Neural cell (in vitro differentiated cells): Measurements from ENCODE around the gene ADCY2. TPM values are rescaled to one million over a fixed set of nuclear protein-coding genes. Genes with fewer than 3 reads are reported as not detected.

Source experiments
- H2AFZ ChIP-seq: fragments of 200-600, 300-800 bp; sonication (generic), shearing (Covaris generic); 2 replicates; pipeline ENCODE4 v1.6.0; 2014; ENCODE audit warnings: low read depth, mild to moderate bottlenecking, antibody characterized with exemption, low read length, moderate library complexity
- H3F3A ChIP-seq: fragments of 200-600 bp; shearing (Covaris generic); 2 replicates; pipeline ENCODE4 v1.6.1; 2016; ENCODE audit warnings: mild to moderate bottlenecking, moderate library complexity, mixed read lengths, antibody characterized with exemption, low read length; ENCODE audit not compliant: insufficient read depth, poor library complexity, severe bottlenecking
- H3K27ac ChIP-seq: fragments of 200-600, 300-800 bp; sonication (generic), shearing (Covaris generic); 2 replicates; pipeline ENCODE4 v1.5.1; 2014; ENCODE audit warnings: mild to moderate bottlenecking, low read length, moderate library complexity
- H3K27me3 ChIP-seq: fragments of 300-800, 200-600 bp; sonication (generic), shearing (Covaris generic); 2 replicates; pipeline ENCODE4 v1.6.0; 2014; ENCODE audit warnings: mild to moderate bottlenecking, low read depth, low read length, moderate library complexity; ENCODE audit not compliant: insufficient read depth
- H3K36me3 ChIP-seq: fragments of 300-800, 200-600 bp; sonication (generic), shearing (Covaris generic); 2 replicates; pipeline ENCODE4 v1.5.1; 2014; ENCODE audit warnings: mild to moderate bottlenecking, antibody characterized with exemption, low read length, moderate library complexity; ENCODE audit not compliant: insufficient read depth
- H3K4me2 ChIP-seq: fragments of 300-800, 200-600 bp; sonication (generic), shearing (Covaris generic); 2 replicates; pipeline ENCODE4 v1.6.0; 2014; ENCODE audit warnings: mild to moderate bottlenecking, low read length
- H3K4me3 ChIP-seq: fragments of 300-800, 200-600 bp; sonication (generic), shearing (Covaris generic); 2 replicates; pipeline ENCODE4 v1.5.1; 2014; ENCODE audit warnings: mild to moderate bottlenecking, low read length, moderate library complexity
- H3K79me2 ChIP-seq: fragments of 200-600 bp; shearing (Covaris generic); replicated peaks from 2 replicates; pipeline ENCODE4 v1.6.0; 2014; ENCODE audit warnings: mild to moderate bottlenecking, low read length, moderate library complexity; ENCODE audit not compliant: insufficient read depth
- H3K9ac ChIP-seq: fragments of 300-800, 200-600 bp; sonication (generic), shearing (Covaris generic); 2 replicates; pipeline ENCODE4 v1.6.1; 2016; ENCODE audit warnings: mild to moderate bottlenecking, low read length, mixed read lengths
- H3K9me2 ChIP-seq: fragments of 200-600 bp; shearing (Covaris generic); 2 replicates; pipeline ENCODE4 v1.6.1; 2016; ENCODE audit warnings: mild to moderate bottlenecking, low read length, mixed read lengths; ENCODE audit not compliant: insufficient read depth
- H3K9me3 ChIP-seq: fragments of 200-600, 300-800 bp; sonication (generic), shearing (Covaris generic); 2 replicates; pipeline ENCODE4 v1.6.1; 2016; ENCODE audit warnings: mild to moderate bottlenecking, mixed run types, low read length, moderate library complexity, mixed read lengths
- H4K20me1 ChIP-seq: fragments of 200-600 bp; shearing (Covaris generic); 2 replicates; pipeline ENCODE4 v1.6.1; 2016; ENCODE audit warnings: mild to moderate bottlenecking, mixed run types; ENCODE audit not compliant: insufficient read depth
- CTCF ChIP-seq: fragments of 450-650 bp; IDR thresholded peaks from 2 replicates; pipeline ENCODE4 v1.5.1; 2014; ENCODE audit warnings: antibody characterized with exemption, mild to moderate bottlenecking, moderate library complexity; ENCODE audit not compliant: poor library complexity, severe bottlenecking
- EP300 ChIP-seq: fragments of 450-650 bp; conservative IDR thresholded peaks from 2 replicates; pipeline ENCODE4 v1.6.1; 2014; ENCODE audit warnings: antibody characterized with exemption, mild to moderate bottlenecking, moderate library complexity; ENCODE audit not compliant: poor library complexity, severe bottlenecking
- EZH2 ChIP-seq: fragments of 200-600, 300-800 bp; shearing (Covaris generic), sonication (generic); IDR thresholded peaks from 2 replicates; pipeline ENCODE4 v1.6.1; 2014; ENCODE audit warnings: antibody characterized with exemption, low read length, borderline replicate concordance, mild to moderate bottlenecking; ENCODE audit not compliant: insufficient read depth, poor library complexity, severe bottlenecking
- MXI1 ChIP-seq: fragments of 450-650 bp; conservative IDR thresholded peaks from 2 replicates; pipeline ENCODE4 v1.6.1; 2014; ENCODE audit warnings: antibody characterized with exemption, mild to moderate bottlenecking; ENCODE audit not compliant: poor library complexity, severe bottlenecking
- POLR2AphosphoS5 ChIP-seq: IDR thresholded peaks from 2 replicates; pipeline ENCODE4 v1.6.1; 2012
- RAD21 ChIP-seq: fragments of 450-650 bp; conservative IDR thresholded peaks from 2 replicates; pipeline ENCODE4 v1.6.1; 2014; ENCODE audit warnings: antibody characterized with exemption, mild to moderate bottlenecking, moderate library complexity
- REST ChIP-seq: IDR thresholded peaks from 2 replicates; pipeline ENCODE4 v1.6.1; 2012; ENCODE audit warnings: borderline replicate concordance
- SMC3 ChIP-seq: fragments of 450-650 bp; conservative IDR thresholded peaks from 2 replicates; pipeline ENCODE4 v1.6.1; 2014; ENCODE audit warnings: antibody characterized with exemption, mild to moderate bottlenecking, moderate library complexity; ENCODE audit not compliant: poor library complexity
- TAF1 ChIP-seq: IDR thresholded peaks from 2 replicates; pipeline ENCODE4 v1.6.1; 2012; ENCODE audit warnings: low read depth
- polyA plus RNA-seq: library from polyadenylated mRNA; depleted of rRNA; stranded (reverse); fragments of >200 nt; gene quantifications from 2 replicates; pipeline ENCODE4 v1.2.3, GENCODE V29; 2014

ADCY2 gene
- polyA plus RNA-seq, 1 donor from 2014 or later, result 1.9 TPM

GRCh38 chr5:7770436-7770835, 374.5 kb downstream of the ADCY2 start:
- no peak overlapping the region for H2AFZ ChIP-seq
- H3K27me3 ChIP-seq, result no peaks in the 10 kb centered on the region
- H3K9me2 ChIP-seq, result no peaks in the 10 kb centered on the region
- H3F3A ChIP-seq, result no peaks in the 10 kb centered on the region
- TF ChIP-seq EZH2 (no peak), SMC3 (no peak), POLR2AphosphoS5 (no peak), CTCF (no peak), REST (no peak), TAF1 (no peak), MXI1 (no peak), EP300 (no peak), RAD21 (no peak)
- no peak overlapping the region for H3K27ac ChIP-seq
- no peak overlapping the region for H3K4me3 ChIP-seq
- H3K36me3 ChIP-seq, result no peaks in the 10 kb centered on the region
- no peak overlapping the region for H3K9ac ChIP-seq
- no peaks in the 10 kb centered on the region for H4K20me1 ChIP-seq
- no peaks in the 10 kb centered on the region for H3K9me3 ChIP-seq
- no peak overlapping the region for H3K4me2 ChIP-seq
- H3K79me2 ChIP-seq, result no peaks in the 10 kb centered on the region

- Histone ChIP-seq H3K4me3 (no peak overlapping the region), H3K27me3 (no peaks in the 10 kb centered on the region), H3K79me2 (no peaks in the 10 kb centered on the region), H3K9me3 (no peaks in the 10 kb centered on the region), H3F3A (no peaks in the 10 kb centered on the region), H2AFZ (no peak overlapping the region), H3K9ac (no peak overlapping the region), H3K36me3 (no peaks in the 10 kb centered on the region), H3K9me2 (no peaks in the 10 kb centered on the region), H3K4me2 (no peak overlapping the region), H4K20me1 (no peaks in the 10 kb centered on the region), H3K27ac (no peak overlapping the region)
- TF ChIP-seq RAD21 (no peak), EZH2 (no peak), POLR2AphosphoS5 (no peak), TAF1 (no peak), CTCF (no peak), EP300 (no peak), MXI1 (no peak), SMC3 (no peak), REST (no peak)
Measured at GRCh38 chr5:7772141-7772540, 376.2 kb downstream of the ADCY2 start.
